PFSK-1 (cell line): ENCODE data around the gene EVL.

Source experiments
- FOXP2 ChIP-seq: optimal IDR thresholded peaks from 2 replicates; pipeline ENCODE3; 2011; ENCODE audit warnings: borderline replicate concordance, control low read depth, inconsistent platforms; ENCODE audit not compliant: insufficient read depth; ENCODE audit errors: extremely low read length, extremely low read depth
- POLR2AphosphoS5 ChIP-seq: IDR thresholded peaks from 2 replicates; pipeline ENCODE4 v1.6.1; 2012; ENCODE audit warnings: low read depth, mild to moderate bottlenecking, control low read depth, low read length, moderate library complexity
- REST ChIP-seq, 2 experiments: IDR thresholded peaks; 2 replicates each; pipeline versions ENCODE4 v1.6.1 to v1.8.0; 2011 to 2012; ENCODE audit warnings: low read depth in 2 of 2, low read length in 2 of 2, control low read depth in 1 of 2, inconsistent platforms in 1 of 2, mild to moderate bottlenecking in 1 of 2, moderate library complexity in 1 of 2; ENCODE audit not compliant: insufficient read depth in 1 of 2
- SIN3A ChIP-seq: IDR thresholded peaks from 2 replicates; pipeline ENCODE4 v1.6.1; 2012; ENCODE audit warnings: mild to moderate bottlenecking, low read length, moderate library complexity, borderline replicate concordance; ENCODE audit not compliant: insufficient read depth
- TAF1 ChIP-seq: IDR thresholded peaks from 2 replicates; pipeline ENCODE4 v1.6.1; 2012; ENCODE audit warnings: low read length, control low read depth, borderline replicate concordance; ENCODE audit not compliant: insufficient read depth

EVL gene

GRCh38 chr14:100148837-100149731 lies 83.9 kb downstream of the EVL start:
- TF ChIP-seq POLR2AphosphoS5 = no peak

DNA sequence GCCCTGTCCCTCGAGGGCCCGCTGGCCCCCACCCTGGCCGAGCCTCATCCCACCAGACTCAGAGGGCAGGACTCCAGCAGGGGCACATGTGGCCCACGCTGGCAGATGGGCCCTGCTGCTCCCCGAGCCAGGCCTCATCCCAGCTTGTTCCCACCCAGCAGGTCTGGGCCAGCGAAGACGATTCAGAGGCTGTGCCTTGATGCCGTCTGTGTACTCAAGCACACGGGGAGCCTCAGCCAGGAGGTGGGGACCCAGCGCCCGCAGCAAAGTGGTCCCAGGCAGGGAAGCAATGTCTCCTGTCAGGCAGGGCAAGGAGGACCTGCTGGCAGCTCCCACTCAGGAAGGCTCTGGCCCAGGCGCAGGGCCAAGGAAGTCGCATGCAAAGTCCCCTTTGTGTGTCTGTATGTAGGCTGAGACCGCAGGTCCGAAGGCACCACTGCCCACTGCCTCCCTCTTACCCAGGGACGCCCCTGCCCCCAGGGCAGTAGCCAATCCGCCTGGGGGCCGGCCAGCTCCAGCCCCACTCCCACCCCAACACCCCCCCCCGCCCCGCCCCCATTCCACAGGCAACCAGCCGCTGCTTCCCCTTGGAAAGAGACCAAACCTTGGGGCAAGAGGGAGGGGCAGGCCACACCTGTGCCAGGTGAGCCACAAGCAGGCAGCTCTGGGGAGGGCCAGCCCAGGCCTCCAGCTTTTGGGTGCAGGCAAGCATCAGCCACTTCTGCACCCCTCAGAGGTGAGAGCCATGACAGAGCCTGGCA lies 84.8 kb downstream of the EVL start:
- TF ChIP-seq POLR2AphosphoS5 = no peak
- TF ChIP-seq FOXP2 = no peak
- TF ChIP-seq REST (IDR thresholded peaks at IDR 0.05; ENCODE audit: insufficient read depth in 1 of 2, low read depth in 2 of 2, low read length in 2 of 2) = no peak
- TF ChIP-seq TAF1 = no peak
- no peak for TF ChIP-seq SIN3A

- TF ChIP-seq FOXP2 (no peak), POLR2AphosphoS5 (no peak), REST (IDR thresholded peaks at IDR 0.05; ENCODE audit: insufficient read depth in 1 of 2, low read depth in 2 of 2, low read length in 2 of 2) (no peak), TAF1 (no peak), SIN3A (no peak)
Measured at GRCh38 chr14:100150932-100151587, 85.8 kb downstream of the EVL start.

DNA sequence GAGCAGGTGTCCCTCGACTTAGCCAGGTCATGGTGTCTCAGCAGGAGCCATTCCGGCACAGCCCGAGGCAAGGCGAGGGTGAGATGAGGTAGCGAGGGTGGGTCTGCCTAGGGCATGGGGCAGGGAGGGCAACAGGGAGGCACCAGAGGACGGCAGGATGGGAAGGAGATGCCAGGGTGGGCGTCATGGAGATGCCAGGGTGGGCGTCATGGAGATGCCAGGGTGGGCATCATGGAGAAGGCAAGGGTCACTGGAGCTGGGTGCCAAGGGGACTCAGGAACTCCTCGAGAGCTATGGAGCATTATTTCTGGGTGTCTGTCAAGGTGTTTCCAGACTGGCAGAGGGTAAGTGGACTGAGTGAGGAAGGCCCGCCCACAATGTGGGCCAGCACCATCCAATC lies 86.9 kb downstream of the EVL start:
- no peak for TF ChIP-seq TAF1
- no peak for TF ChIP-seq SIN3A
- no peak for TF ChIP-seq FOXP2
- no peak for TF ChIP-seq POLR2AphosphoS5
- TF ChIP-seq REST (IDR thresholded peaks at IDR 0.05; ENCODE audit: insufficient read depth in 1 of 2, low read depth in 2 of 2, low read length in 2 of 2) = no peak

- TF ChIP-seq POLR2AphosphoS5 = no peak
- TF ChIP-seq TAF1 = no peak
- no peak for TF ChIP-seq REST (IDR thresholded peaks at IDR 0.05; ENCODE audit: insufficient read depth in 1 of 2, low read depth in 2 of 2, low read length in 2 of 2)
- TF ChIP-seq FOXP2 = no peak
- TF ChIP-seq SIN3A = no peak
Measured at GRCh38 chr14:100153560-100153959, 88.3 kb downstream of the EVL start.
